Colonic mucosa (tissue), 4 donors: ENCODE measurements around the gene ANXA1. TPM values are rescaled to one million over a fixed set of nuclear protein-coding genes. Genes with fewer than 3 reads are reported as not detected.

Source experiments
- DNase-seq: peaks from one replicate; pipeline ENCODE4 v3.0.0-alpha.2; 2020
- H3K27ac ChIP-seq: fragments of 200-600 bp; one replicate; pipeline ENCODE4 v1.8.0; 2021
- H3K27me3 ChIP-seq: fragments of 200-600 bp; one replicate; pipeline ENCODE4 v1.8.0; 2021
- H3K36me3 ChIP-seq: fragments of 200-600 bp; one replicate; pipeline ENCODE4 v1.8.0; 2021
- H3K4me1 ChIP-seq: fragments of 200-600 bp; one replicate; pipeline ENCODE4 v1.8.0; 2021; ENCODE audit warnings: mild to moderate bottlenecking
- H3K4me3 ChIP-seq: fragments of 200-600 bp; one replicate; pipeline ENCODE4 v1.8.0; 2021
- H3K9ac ChIP-seq, 2 donors: one replicate each; pipeline ENCODE4 v1.7.0; 2013; ENCODE audit warnings: control low read depth in 2 of 2, low read depth in 2 of 2, low read length in 2 of 2
- H3K9me3 ChIP-seq: fragments of 200-600 bp; one replicate; pipeline ENCODE4 v1.8.0; 2021
- intact Hi-C: fragments of 100-400 bp; cut with DNase I; formaldehyde crosslinking; loops from one replicate; pipeline ENCODE4 v1.14.1; 2022
- total RNA-seq, 2 donors: library from RNA; stranded (reverse); fragmentation: NEBNext Ultra II Directional in 1 of 2; extraction: Animal tissue kit (Norgen Biotek cat#: 25700) in 1 of 2; gene quantifications; one replicate each; pipeline ENCODE4 v1.2.1, GENCODE V29; 2021
- TF ChIP-seq, protein P1 (sequence below): fragments of 200-600 bp; IDR thresholded peaks from one replicate; pipeline ENCODE4 v1.8.0; 2022; ENCODE audit warnings: antibody characterized with exemption, mild to moderate bottlenecking
- donor health status: healthy.
- donor health status: DM: no; HTN: no; CAD: no.
- donor health status: DM: no; HTN: no; CAD: no.

ANXA1 gene
- total RNA-seq, 2 donors from 2014 or later, result 19.7 to 58.2 TPM

DNA sequence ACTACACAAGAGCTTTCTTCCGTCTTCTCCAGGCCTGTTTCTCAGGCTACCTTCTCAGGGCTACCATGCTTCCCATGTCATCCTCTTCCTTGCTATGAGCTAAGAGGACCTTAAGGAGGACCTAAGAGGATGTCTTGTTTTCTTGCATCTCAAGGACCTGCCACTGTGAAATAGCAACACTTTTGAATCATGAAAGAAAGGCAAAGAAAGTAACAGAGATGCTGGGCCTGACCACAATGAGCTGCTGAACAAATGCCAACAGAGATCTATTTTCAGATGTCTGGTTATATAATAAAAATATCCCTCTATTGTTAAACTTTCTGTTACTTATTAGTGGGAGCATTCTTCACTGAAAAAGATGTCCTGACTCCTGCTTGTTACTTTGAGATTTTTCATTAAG is 36.7 kb upstream of the ANXA1 start:
- Histone ChIP-seq H3K27me3 (no peaks in the 10 kb centered on the region), H3K4me1 (no peaks in the 10 kb centered on the region), H3K27ac (no peak overlapping the region), H3K36me3 (no peaks in the 10 kb centered on the region), H3K9me3 (no peaks in the 10 kb centered on the region), H3K9ac (no peak overlapping the region), H3K4me3 (no peak overlapping the region)
- no peak for DNase-seq
- TF ChIP-seq, protein P1, sequence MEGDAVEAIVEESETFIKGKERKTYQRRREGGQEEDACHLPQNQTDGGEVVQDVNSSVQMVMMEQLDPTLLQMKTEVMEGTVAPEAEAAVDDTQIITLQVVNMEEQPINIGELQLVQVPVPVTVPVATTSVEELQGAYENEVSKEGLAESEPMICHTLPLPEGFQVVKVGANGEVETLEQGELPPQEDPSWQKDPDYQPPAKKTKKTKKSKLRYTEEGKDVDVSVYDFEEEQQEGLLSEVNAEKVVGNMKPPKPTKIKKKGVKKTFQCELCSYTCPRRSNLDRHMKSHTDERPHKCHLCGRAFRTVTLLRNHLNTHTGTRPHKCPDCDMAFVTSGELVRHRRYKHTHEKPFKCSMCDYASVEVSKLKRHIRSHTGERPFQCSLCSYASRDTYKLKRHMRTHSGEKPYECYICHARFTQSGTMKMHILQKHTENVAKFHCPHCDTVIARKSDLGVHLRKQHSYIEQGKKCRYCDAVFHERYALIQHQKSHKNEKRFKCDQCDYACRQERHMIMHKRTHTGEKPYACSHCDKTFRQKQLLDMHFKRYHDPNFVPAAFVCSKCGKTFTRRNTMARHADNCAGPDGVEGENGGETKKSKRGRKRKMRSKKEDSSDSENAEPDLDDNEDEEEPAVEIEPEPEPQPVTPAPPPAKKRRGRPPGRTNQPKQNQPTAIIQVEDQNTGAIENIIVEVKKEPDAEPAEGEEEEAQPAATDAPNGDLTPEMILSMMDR, result no peak
- intact Hi-C loops, result no loop called here

GRCh38 chr9:73116031-73116430 is 35.6 kb upstream of the ANXA1 start:
- Histone ChIP-seq H3K36me3 (no peaks in the 10 kb centered on the region), H3K4me1 (no peaks in the 10 kb centered on the region), H3K4me3 (no peak overlapping the region), H3K9me3 (no peaks in the 10 kb centered on the region), H3K27ac (no peak overlapping the region), H3K27me3 (no peaks in the 10 kb centered on the region), H3K9ac (no peak overlapping the region)
- TF ChIP-seq, protein P1, result no peak
- intact Hi-C loops, result no loop called here
- DNase-seq, result no peak

DNA sequence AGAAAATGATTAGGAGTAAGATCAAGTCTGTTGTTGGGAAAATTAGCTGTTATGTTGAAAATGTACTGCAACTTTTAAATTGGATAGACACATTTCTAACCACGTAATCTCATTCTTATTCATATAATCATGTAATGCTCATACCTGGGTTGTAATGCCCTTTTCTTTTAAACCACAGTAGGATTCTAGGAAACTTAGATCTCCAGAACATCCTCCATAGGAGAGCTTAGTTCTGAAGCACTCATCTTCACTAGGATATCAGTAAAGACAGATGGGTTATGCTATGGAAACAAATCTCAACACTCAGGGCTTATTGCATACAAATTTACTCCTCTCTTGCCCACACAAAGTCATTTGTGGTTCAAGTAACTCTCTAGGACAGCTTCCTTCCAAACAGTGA is 34.8 kb upstream of the ANXA1 start:
- Histone ChIP-seq H3K27me3 (no peaks in the 10 kb centered on the region), H3K9ac (no peak overlapping the region), H3K27ac (no peak overlapping the region), H3K36me3 (no peaks in the 10 kb centered on the region), H3K4me1 (no peaks in the 10 kb centered on the region), H3K9me3 (no peaks in the 10 kb centered on the region), H3K4me3 (no peak overlapping the region)
- intact Hi-C loops, result no loop called here
- DNase-seq, result no peak
- TF ChIP-seq, protein P1, result no peak

GRCh38 chr9:73118286-73118685 is 33.4 kb upstream of the ANXA1 start:
- intact Hi-C loops, result no loop called here
- H3K9ac ChIP-seq, result no peak overlapping the region
- no peak overlapping the region for H3K4me3 ChIP-seq
- TF ChIP-seq, protein P1, result no peak
- H3K27ac ChIP-seq, result no peak overlapping the region
- H3K27me3 ChIP-seq, result no peaks in the 10 kb centered on the region
- H3K4me1 ChIP-seq, result no peaks in the 10 kb centered on the region
- H3K36me3 ChIP-seq, result no peaks in the 10 kb centered on the region
- no peaks in the 10 kb centered on the region for H3K9me3 ChIP-seq
- no peak for DNase-seq

- TF ChIP-seq, protein P1, result no peak
- Histone ChIP-seq H3K36me3 (no peaks in the 10 kb centered on the region), H3K4me1 (no peaks in the 10 kb centered on the region), H3K9ac (no peak overlapping the region), H3K27me3 (no peaks in the 10 kb centered on the region), H3K9me3 (no peaks in the 10 kb centered on the region), H3K4me3 (no peak overlapping the region), H3K27ac (no peak overlapping the region)
- intact Hi-C loops, result no loop called here
- DNase-seq, result no peak
These were observed 32.6 kb upstream of the ANXA1 start for GRCh38 chr9:73118898-73119554.
